ENCODE results near the gene ARMH4. TPM values are rescaled to one million over a fixed set of nuclear protein-coding genes. Genes with fewer than 3 reads are reported as not detected.
A peak's percentile ranks its signal among the peaks of the same experiment; 100 is the strongest.
"Not testable (repeated sequence)": the region's sequence is repeated elsewhere in the genome, so short reads cannot be mapped to it uniquely, and the experiment has no call there.

Gene ARMH4
- total and polyA plus RNA-seq, 12 donors, result 1.3 to 13.1 (median 8.5) TPM

DNA sequence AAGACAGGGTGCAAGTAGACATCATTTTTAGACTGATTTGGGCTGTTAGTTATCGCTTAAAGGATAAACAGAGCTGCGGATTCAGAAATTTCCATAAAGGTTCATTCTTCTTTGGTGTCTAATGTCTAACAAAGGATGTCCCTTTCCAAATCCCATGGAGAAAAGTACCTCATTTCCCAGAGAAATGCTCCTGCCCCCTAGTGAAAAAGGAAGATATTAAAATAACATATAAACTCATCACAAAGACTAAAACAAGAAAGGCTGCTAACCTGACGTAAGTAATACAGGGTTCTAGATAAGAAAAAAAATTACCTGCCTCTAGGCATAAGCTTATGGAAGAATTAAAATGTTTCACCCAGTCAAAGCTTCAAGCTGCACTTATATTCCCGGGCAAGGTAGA lies 22.8 kb downstream of the ARMH4 start:
- H3K27ac ChIP-seq, result no peak overlapping the region
- peaks cover 0 to 15% (median 0%) of the 10 kb centered on the region in 9 donors for H3K4me1 ChIP-seq
- ATAC-seq (no peak), DNase-seq (no peak)
- H3K4me3 ChIP-seq, result no peak overlapping the region
- WGBS, 2 donors, result 95 to 98% methylated on average over 4 of the region's 4 CpGs
- intact Hi-C loops (cut with DNase I), result no loop called here
- peaks cover 0 to 11% (median 0%) of the 10 kb centered on the region in 9 donors for H3K36me3 ChIP-seq
- H3K9me3 ChIP-seq, result peaks cover 0 to 10% (median 0%) of the 10 kb centered on the region in 11 donors
- TF ChIP-seq, protein P1, sequence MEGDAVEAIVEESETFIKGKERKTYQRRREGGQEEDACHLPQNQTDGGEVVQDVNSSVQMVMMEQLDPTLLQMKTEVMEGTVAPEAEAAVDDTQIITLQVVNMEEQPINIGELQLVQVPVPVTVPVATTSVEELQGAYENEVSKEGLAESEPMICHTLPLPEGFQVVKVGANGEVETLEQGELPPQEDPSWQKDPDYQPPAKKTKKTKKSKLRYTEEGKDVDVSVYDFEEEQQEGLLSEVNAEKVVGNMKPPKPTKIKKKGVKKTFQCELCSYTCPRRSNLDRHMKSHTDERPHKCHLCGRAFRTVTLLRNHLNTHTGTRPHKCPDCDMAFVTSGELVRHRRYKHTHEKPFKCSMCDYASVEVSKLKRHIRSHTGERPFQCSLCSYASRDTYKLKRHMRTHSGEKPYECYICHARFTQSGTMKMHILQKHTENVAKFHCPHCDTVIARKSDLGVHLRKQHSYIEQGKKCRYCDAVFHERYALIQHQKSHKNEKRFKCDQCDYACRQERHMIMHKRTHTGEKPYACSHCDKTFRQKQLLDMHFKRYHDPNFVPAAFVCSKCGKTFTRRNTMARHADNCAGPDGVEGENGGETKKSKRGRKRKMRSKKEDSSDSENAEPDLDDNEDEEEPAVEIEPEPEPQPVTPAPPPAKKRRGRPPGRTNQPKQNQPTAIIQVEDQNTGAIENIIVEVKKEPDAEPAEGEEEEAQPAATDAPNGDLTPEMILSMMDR (IDR thresholded peaks at IDR 0.05), result peak in 1 of 9 donors; percentile 7
- no peaks in the 10 kb centered on the region for H3K27me3 ChIP-seq

DNA sequence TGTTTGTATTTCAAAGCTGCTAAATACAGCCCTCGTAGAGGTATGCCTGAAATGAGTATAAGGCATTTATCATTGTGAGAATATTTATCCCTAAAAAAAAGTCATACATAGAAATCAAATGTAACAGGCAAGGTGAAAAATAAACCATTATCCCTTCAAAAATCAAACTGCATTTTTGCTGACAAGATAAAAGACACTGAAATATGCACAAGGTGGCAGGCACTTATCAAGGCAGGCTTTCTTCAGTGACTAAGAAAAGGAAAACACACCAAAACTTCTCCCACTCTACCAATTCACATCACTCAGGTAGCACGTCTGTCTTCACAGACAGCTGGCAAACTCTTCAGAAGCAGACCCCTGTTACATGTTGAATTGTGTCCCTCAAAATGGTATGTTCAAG lies 23.6 kb downstream of the ARMH4 start:
- 95 to 98% methylated on average over 2 of the region's 2 CpGs for WGBS, 2 donors
- DNase-seq (no peak), ATAC-seq (no peak)
- Histone ChIP-seq H3K27ac (no peak overlapping the region), H3K4me1 (peaks cover 0 to 15% (median 0%) of the 10 kb centered on the region in 9 donors), H3K4me3 (no peak overlapping the region), H3K9me3 (peaks cover 0 to 10% (median 0%) of the 10 kb centered on the region in 11 donors), H3K36me3 (peaks cover 0 to 11% (median 0%) of the 10 kb centered on the region in 9 donors), H3K27me3 (no peaks in the 10 kb centered on the region)
- TF ChIP-seq, protein P1 (IDR thresholded peaks at IDR 0.05), result no peak
- intact Hi-C loops (cut with DNase I), result no loop called here

DNA sequence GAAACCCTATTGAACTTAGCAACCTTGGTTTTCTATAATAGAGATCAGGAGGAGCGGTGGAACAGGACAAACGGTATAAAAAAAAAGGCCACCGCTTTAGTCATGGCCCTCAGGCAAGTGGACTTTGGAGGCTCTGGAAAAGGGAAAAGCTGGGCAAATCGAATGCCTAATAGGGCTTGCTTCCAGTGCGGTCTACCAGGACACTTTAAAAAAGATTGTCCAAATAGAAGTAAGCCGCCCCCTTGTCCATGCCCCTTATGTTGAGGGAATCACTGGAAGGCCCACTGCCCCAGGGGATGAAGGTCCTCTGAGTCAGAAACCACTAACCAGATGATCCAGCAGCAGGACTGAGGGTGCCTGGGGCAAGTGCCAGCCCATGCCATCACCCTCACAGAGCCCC lies 29.5 kb downstream of the ARMH4 start:
- WGBS, 2 donors, result 95 to 96% methylated on average over 6 of the region's 6 CpGs
- H3K4me1 ChIP-seq; H3K9me3 ChIP-seq; intact Hi-C loops (cut with DNase I); H3K4me3 ChIP-seq; DNase-seq; H3K27ac ChIP-seq; H3K36me3 ChIP-seq; ATAC-seq; H3K27me3 ChIP-seq: not testable (repeated sequence)

DNA sequence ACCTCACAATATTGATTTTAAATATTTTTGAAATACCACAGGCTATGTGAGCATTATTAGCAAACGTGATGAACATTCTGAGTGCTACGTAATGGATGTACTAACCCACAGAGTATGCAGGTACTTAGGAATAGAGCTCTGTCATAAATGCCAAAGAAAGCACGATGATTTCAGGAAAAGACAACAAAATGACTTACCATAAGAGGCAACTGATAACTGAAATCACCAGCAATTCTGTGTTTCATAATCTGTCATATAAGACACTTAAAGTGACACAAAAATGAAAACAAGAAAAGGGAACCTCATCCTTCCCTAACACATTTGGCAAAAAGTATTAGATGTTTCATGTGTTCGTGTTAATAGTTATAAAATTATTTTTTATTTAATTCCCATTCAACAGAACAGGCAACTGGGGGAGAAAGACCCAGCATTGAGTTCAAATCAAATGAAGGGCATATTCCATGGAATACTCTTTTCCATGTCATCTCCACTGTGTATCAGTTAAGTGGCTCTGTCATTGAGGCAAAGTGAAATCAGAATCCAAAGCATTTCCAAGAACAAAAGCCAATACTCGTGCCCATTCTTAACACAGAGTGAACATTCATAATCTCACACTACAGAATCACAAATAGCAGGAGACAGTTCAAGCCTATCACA lies 30.4 kb downstream of the ARMH4 start:
- TF ChIP-seq, protein P1 (IDR thresholded peaks at IDR 0.05), result no peak
- ATAC-seq, result no peak
- no peaks in the 10 kb centered on the region for H3K4me1 ChIP-seq
- intact Hi-C loops (cut with DNase I), result no loop called here
- WGBS, 2 donors, result 74 to 77% methylated on average over 5 of the region's 5 CpGs
- no peak overlapping the region for H3K4me3 ChIP-seq
- peaks cover 0 to 4% (median 0%) of the 10 kb centered on the region in 9 donors for H3K36me3 ChIP-seq
- H3K9me3 ChIP-seq, result peaks cover 0 to 10% (median 0%) of the 10 kb centered on the region in 11 donors
- no peak overlapping the region for H3K27ac ChIP-seq
- DNase-seq, result no peak
- no peaks in the 10 kb centered on the region for H3K27me3 ChIP-seq

DNA sequence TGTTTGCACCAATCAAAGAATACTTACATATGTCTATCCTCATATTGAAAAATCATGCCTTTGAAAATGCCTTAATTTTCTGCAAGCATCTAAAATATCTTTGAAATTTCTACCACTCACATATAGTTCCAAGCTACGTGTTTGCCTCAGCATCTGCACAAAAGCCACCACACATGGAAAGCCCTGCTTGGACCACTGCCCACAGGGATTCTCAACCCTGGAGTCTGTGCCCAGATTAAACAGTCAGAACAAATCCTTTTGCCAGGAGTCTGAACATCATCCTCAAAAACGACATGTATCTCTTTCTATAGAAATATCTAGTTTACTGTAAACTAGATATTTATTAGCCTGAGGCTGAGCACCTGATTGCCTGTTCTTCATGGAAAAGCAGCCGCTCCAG lies 32.6 kb downstream of the ARMH4 start:
- Histone ChIP-seq H3K27ac (no peak overlapping the region), H3K4me3 (no peak overlapping the region), H3K9me3 (peaks cover 0 to 9% (median 0%) of the 10 kb centered on the region in 11 donors), H3K27me3 (no peaks in the 10 kb centered on the region), H3K36me3 (peaks cover 0 to 12% (median 0%) of the 10 kb centered on the region in 9 donors), H3K4me1 (no peaks in the 10 kb centered on the region)
- no peak for ATAC-seq
- intact Hi-C loops (cut with DNase I), result loop anchor here in 1 of 10 donors (10.0 kb wide), 1 partner anchor 275 kb away; the partner anchor contains the start of gene TOMM20L
- no peak for DNase-seq
- TF ChIP-seq, protein P1 (IDR thresholded peaks at IDR 0.05), result no peak
- 75 to 76% methylated on average over 3 of the region's 3 CpGs for WGBS, 2 donors
